CD14-positive monocyte (primary cell): ENCODE results near the gene MLYCD. TPM values are rescaled to one million over a fixed set of nuclear protein-coding genes. Genes with fewer than 3 reads are reported as not detected.

Experiments
- DNase-seq, 3 donors: peaks; one replicate each; pipeline ENCODE4 v3.0.0-alpha.2; 2011 to 2022
- H2AFZ ChIP-seq: 2 replicates; pipeline ENCODE4 v1.6.0; 2012; ENCODE audit warnings: mild to moderate bottlenecking, low read depth, low read length, inconsistent platforms; ENCODE audit not compliant: insufficient read depth, poor library complexity, severe bottlenecking
- H3K27ac ChIP-seq, 2 donors: 1 replicate in 1 of 2; 2 replicates in 1 of 2; pipeline ENCODE4 v1.5.1; 2012 to 2013; ENCODE audit warnings: low read length in 2 of 2, control low read depth in 1 of 2, inconsistent platforms in 1 of 2, low read depth in 1 of 2, mild to moderate bottlenecking in 1 of 2
- H3K27me3 ChIP-seq, 2 donors: one replicate each; pipeline versions ENCODE4 v1.6.0 to v1.6.1; 2011 to 2013; ENCODE audit warnings: low read length in 2 of 2; ENCODE audit not compliant: control insufficient read depth in 2 of 2, insufficient read depth in 2 of 2
- H3K36me3 ChIP-seq, 2 donors: replicated peaks in 1 of 2; 1 replicate in 1 of 2; 2 replicates in 1 of 2; pipeline versions ENCODE4 v1.5.1 to v1.6.1; 2012 to 2013; ENCODE audit warnings: low read length in 2 of 2, control low read depth in 1 of 2, inconsistent platforms in 1 of 2, mild to moderate bottlenecking in 1 of 2; ENCODE audit not compliant: insufficient read depth in 2 of 2, control insufficient read depth in 1 of 2
- H3K4me1 ChIP-seq, 2 donors: 1 replicate in 1 of 2; 2 replicates in 1 of 2; pipeline versions ENCODE4 v1.5.1 to v1.6.1; 2012 to 2013; ENCODE audit warnings: low read length in 2 of 2, control low read depth in 1 of 2, inconsistent platforms in 1 of 2, mild to moderate bottlenecking in 1 of 2, moderate library complexity in 1 of 2; ENCODE audit not compliant: insufficient read depth in 2 of 2, control insufficient read depth in 1 of 2
- H3K4me2 ChIP-seq: replicated peaks from 2 replicates; pipeline ENCODE3; 2012; ENCODE audit warnings: low read length, moderate library complexity, mild to moderate bottlenecking; ENCODE audit not compliant: poor library complexity, severe bottlenecking; ENCODE audit errors: extremely low read depth
- H3K4me3 ChIP-seq, 3 experiments: fragments of 200-600 bp in 1 of 3; sonication (generic) in 1 of 3; replicated peaks in 1 of 3; 1 replicate in 2 of 3; 2 replicates in 1 of 3; pipeline ENCODE4 v1.5.1; 2011 to 2013; ENCODE audit warnings: low read length in 3 of 3, mild to moderate bottlenecking in 3 of 3, control low read depth in 2 of 3, low read depth in 2 of 3, inconsistent platforms in 1 of 3, moderate library complexity in 1 of 3
- H3K79me2 ChIP-seq: 2 replicates; pipeline ENCODE4 v1.6.0; 2012; ENCODE audit warnings: mild to moderate bottlenecking, control low read depth, inconsistent platforms, low read length, moderate library complexity; ENCODE audit not compliant: insufficient read depth
- H3K9ac ChIP-seq: 2 replicates; pipeline ENCODE4 v1.6.0; 2017; ENCODE audit warnings: low read length, mild to moderate bottlenecking; ENCODE audit not compliant: insufficient read depth, poor library complexity, severe bottlenecking
- H3K9me3 ChIP-seq, 2 donors: replicated peaks in 1 of 2; 1 replicate in 1 of 2; 2 replicates in 1 of 2; pipeline versions ENCODE4 v1.5.1 to v1.6.1; 2012 to 2013; ENCODE audit warnings: low read length in 2 of 2, control low read depth in 1 of 2; ENCODE audit not compliant: control insufficient read depth in 1 of 2, insufficient read depth in 1 of 2
- H4K20me1 ChIP-seq: 2 replicates; pipeline ENCODE4 v1.6.0; 2012; ENCODE audit warnings: mild to moderate bottlenecking, low read length, control low read depth, moderate library complexity; ENCODE audit not compliant: insufficient read depth
- H3K27ac Mint-ChIP-seq, 7 donors: one replicate each; pipeline ENCODE4 v1.8.0; 2020; ENCODE audit warnings: mild to moderate bottlenecking in 7 of 7, mixed read lengths in 7 of 7, moderate library complexity in 6 of 7, inconsistent platforms in 2 of 7
- H3K27me3 Mint-ChIP-seq, 3 donors: one replicate each; pipeline ENCODE4 v1.8.0; 2021 to 2022; ENCODE audit warnings: low read depth in 3 of 3, mild to moderate bottlenecking in 3 of 3, mixed read lengths in 3 of 3, moderate library complexity in 3 of 3, inconsistent platforms in 1 of 3
- H3K36me3 Mint-ChIP-seq, 2 donors: one replicate each; pipeline ENCODE4 v1.8.0; 2020; ENCODE audit warnings: mixed read lengths in 2 of 2, inconsistent platforms in 1 of 2, mild to moderate bottlenecking in 1 of 2
- H3K4me1 Mint-ChIP-seq: one replicate; pipeline ENCODE4 v1.8.0; 2020; ENCODE audit warnings: mild to moderate bottlenecking, mixed read lengths
- H3K4me3 Mint-ChIP-seq, 2 donors: one replicate each; pipeline ENCODE4 v1.8.0; 2020; ENCODE audit warnings: mild to moderate bottlenecking in 2 of 2, mixed read lengths in 2 of 2, moderate library complexity in 1 of 2
- H3K9me3 Mint-ChIP-seq, 7 donors: one replicate each; pipeline ENCODE4 v1.8.0; 2020 to 2022; ENCODE audit warnings: mixed read lengths in 7 of 7, mild to moderate bottlenecking in 6 of 7, moderate library complexity in 6 of 7, inconsistent platforms in 2 of 7
- CTCF ChIP-seq: fragments of 200-600 bp; IDR thresholded peaks from one replicate; pipeline ENCODE4 v1.8.0; 2022; ENCODE audit warnings: antibody characterized with exemption, mild to moderate bottlenecking
- WGBS: methylation state at CpG from one replicate; pipeline ENCODE4 v1.1.5; 2013; ENCODE audit warnings: missing lambda C conversion rate; ENCODE audit not compliant: insufficient coverage; 5-methylcytosine and 5-hydroxymethylcytosine counted together
- intact Hi-C, 2 donors: fragments of 100-400 bp; cut with micrococcal nuclease; formaldehyde crosslinking; loops; one replicate each; pipeline versions ENCODE4 v1.15.0 to v1.15.1; 2023
- polyA plus RNA-seq, 3 donors: library from polyadenylated mRNA; depleted of rRNA in 1 of 3; unstranded in 2 of 3; stranded (reverse) in 1 of 3; fragments of 300-500 nt in 2 of 3; fragments of >200 nt in 1 of 3; fragmentation: Illumina TruSeq in 2 of 3; gene quantifications; 1 replicate in 2 of 3; 2 replicates in 1 of 3; pipeline ENCODE4 v1.2.3, GENCODE V29; 2012 to 2021

The MLYCD gene
- polyA plus RNA-seq, 3 donors: 1.2 to 2.4 (median 1.3) TPM

- no peaks in the 10 kb centered on the region for H3K9me3 ChIP-seq
- Mint-ChIP-seq H3K9me3 (peaks cover 0 to 3% (median 0%) of the 10 kb centered on the region in 7 donors), H3K36me3 (peaks cover 63 to 81% of the 10 kb centered on the region in 2 donors), H3K27ac (no peak overlapping the region), H3K4me3 (no peak overlapping the region), H3K4me1 (peaks cover 4% of the 10 kb centered on the region), H3K27me3 (peaks cover 0 to 4% (median 0%) of the 10 kb centered on the region in 3 donors)
- H3K27ac ChIP-seq: no peak overlapping the region
- no peak for DNase-seq
- peaks cover 47 to 91% of the 10 kb centered on the region in 2 donors for H3K36me3 ChIP-seq
- no peak for TF ChIP-seq CTCF
- no peak overlapping the region for H3K9ac ChIP-seq
- no peaks in the 10 kb centered on the region for H3K4me1 ChIP-seq
- H3K27me3 ChIP-seq: no peaks in the 10 kb centered on the region
- peaks cover 41% of the 10 kb centered on the region for H4K20me1 ChIP-seq
- H3K79me2 ChIP-seq: peaks cover 30% of the 10 kb centered on the region
- H3K4me3 ChIP-seq: no peak overlapping the region
- no peak overlapping the region for H2AFZ ChIP-seq
- 98% methylated on average over 8 of the region's 8 CpGs for WGBS
- H3K4me2 ChIP-seq: no peak overlapping the region
- intact Hi-C loops: no loop called here
Observed at GRCh38 chr16:83907111-83907510, 8.2 kb downstream of the MLYCD start.

- H3K4me1 ChIP-seq: no peaks in the 10 kb centered on the region
- no peak overlapping the region for H3K4me3 Mint-ChIP-seq
- H3K4me3 ChIP-seq: no peak overlapping the region
- H3K4me2 ChIP-seq: no peak overlapping the region
- H3K4me1 Mint-ChIP-seq: peaks cover under 1% of the 10 kb centered on the region
- peaks cover 37% of the 10 kb centered on the region for H4K20me1 ChIP-seq
- H3K36me3 ChIP-seq: peaks cover 53 to 94% of the 10 kb centered on the region in 2 donors
- WGBS: 99% methylated on average over 13 of the region's 15 CpGs
- peaks cover 0 to 2% (median 0%) of the 10 kb centered on the region in 3 donors for H3K27me3 Mint-ChIP-seq
- no peak for DNase-seq
- no peak overlapping the region for H3K27ac ChIP-seq
- no peak for TF ChIP-seq CTCF
- peaks cover 0 to 3% (median 0%) of the 10 kb centered on the region in 7 donors for H3K9me3 Mint-ChIP-seq
- H2AFZ ChIP-seq: no peak overlapping the region
- intact Hi-C loops: no loop called here
- no peaks in the 10 kb centered on the region for H3K27me3 ChIP-seq
- H3K9me3 ChIP-seq: no peaks in the 10 kb centered on the region
- H3K79me2 ChIP-seq: peaks cover 24% of the 10 kb centered on the region
- H3K9ac ChIP-seq: no peak overlapping the region
- H3K27ac Mint-ChIP-seq: no peak overlapping the region
- peaks cover 66 to 81% of the 10 kb centered on the region in 2 donors for H3K36me3 Mint-ChIP-seq
Observed at GRCh38 chr16:83907631-83908250, 8.8 kb downstream of the MLYCD start.
